H9 (cell line): ENCODE results near the gene AHI1. TPM values are rescaled to one million over a fixed set of nuclear protein-coding genes. Genes with fewer than 3 reads are reported as not detected.

Experiments used
- DNase-seq: peaks from one replicate; pipeline ENCODE4 v3.0.0-alpha.2; 2017
- H2AFZ ChIP-seq: one replicate; pipeline ENCODE4 v1.6.1; 2013; ENCODE audit warnings: mild to moderate bottlenecking, low read length, control low read depth, moderate library complexity
- H2AK5ac ChIP-seq: 2 replicates; pipeline ENCODE4 v1.6.1; 2013; ENCODE audit warnings: low read length, control low read depth, mixed read lengths; ENCODE audit not compliant: insufficient read length
- H2BK120ac ChIP-seq: one replicate; pipeline ENCODE4 v1.6.1; 2013; ENCODE audit warnings: low read depth, mild to moderate bottlenecking, low read length, control low read depth, inconsistent platforms; ENCODE audit not compliant: poor library complexity, severe bottlenecking
- H2BK12ac ChIP-seq: 2 replicates; pipeline ENCODE4 v1.6.1; 2013; ENCODE audit warnings: low read length, control low read depth, mixed read lengths, low read depth; ENCODE audit not compliant: insufficient read length
- H2BK15ac ChIP-seq: 2 replicates; pipeline ENCODE4 v1.6.1; 2013; ENCODE audit warnings: low read depth, low read length, control low read depth
- H2BK20ac ChIP-seq: one replicate; pipeline ENCODE4 v1.6.1; 2013; ENCODE audit warnings: low read depth, mild to moderate bottlenecking, low read length, control low read depth, inconsistent platforms; ENCODE audit not compliant: poor library complexity, severe bottlenecking
- H2BK5ac ChIP-seq: 2 replicates; pipeline ENCODE4 v1.6.1; 2013; ENCODE audit warnings: low read length, control low read depth, mixed read lengths; ENCODE audit not compliant: insufficient read length
- H3K14ac ChIP-seq: 2 replicates; pipeline ENCODE4 v1.6.1; 2013; ENCODE audit warnings: low read length, control low read depth; ENCODE audit not compliant: insufficient read depth
- H3K18ac ChIP-seq: 2 replicates; pipeline ENCODE4 v1.6.1; 2013; ENCODE audit warnings: low read depth, mild to moderate bottlenecking, mixed read lengths, low read length, control low read depth; ENCODE audit not compliant: insufficient read length
- H3K23ac ChIP-seq: 2 replicates; pipeline ENCODE4 v1.6.1; 2013; ENCODE audit warnings: low read length, control low read depth, mixed read lengths, low read depth; ENCODE audit not compliant: insufficient read length
- H3K23me2 ChIP-seq: 2 replicates; pipeline ENCODE4 v1.6.1; 2013; ENCODE audit warnings: low read depth, mild to moderate bottlenecking, mixed read lengths, low read length, control low read depth; ENCODE audit not compliant: insufficient read length, poor library complexity, severe bottlenecking
- H3K27ac ChIP-seq: 2 replicates; pipeline ENCODE4 v1.5.1; 2013; ENCODE audit warnings: low read length, control low read depth, mixed read lengths, low read depth; ENCODE audit not compliant: insufficient read length
- H3K27me3 ChIP-seq: 2 replicates; pipeline ENCODE4 v1.6.1; 2013; ENCODE audit warnings: low read length, control low read depth, inconsistent platforms; ENCODE audit not compliant: insufficient read depth
- H3K4ac ChIP-seq: 2 replicates; pipeline ENCODE4 v1.6.1; 2013; ENCODE audit warnings: low read depth, mild to moderate bottlenecking, control low read depth, inconsistent platforms, low read length, moderate library complexity
- H3K4me1 ChIP-seq: 2 replicates; pipeline ENCODE4 v1.6.1; 2013; ENCODE audit warnings: low read length, control low read depth, inconsistent platforms; ENCODE audit not compliant: insufficient read depth
- H3K4me2 ChIP-seq: 2 replicates; pipeline ENCODE4 v1.6.1; 2013; ENCODE audit warnings: low read length, control low read depth, mixed read lengths; ENCODE audit not compliant: insufficient read length, insufficient read depth
- H3K56ac ChIP-seq: 2 replicates; pipeline ENCODE4 v1.6.1; 2013; ENCODE audit warnings: low read depth, mild to moderate bottlenecking, mixed read lengths, low read length, control low read depth; ENCODE audit not compliant: insufficient read length
- H3K79me1 ChIP-seq: 2 replicates; pipeline ENCODE4 v1.6.1; 2013; ENCODE audit warnings: low read depth, mild to moderate bottlenecking, moderate library complexity, low read length, control low read depth, inconsistent platforms; ENCODE audit not compliant: insufficient read depth, poor library complexity, severe bottlenecking
- H3K79me2 ChIP-seq: 2 replicates; pipeline ENCODE4 v1.6.1; 2013; ENCODE audit warnings: low read length, control low read depth, inconsistent platforms; ENCODE audit not compliant: insufficient read depth
- H3K9ac ChIP-seq: 2 replicates; pipeline ENCODE4 v1.6.1; 2013; ENCODE audit warnings: low read length, control low read depth, mixed read lengths; ENCODE audit not compliant: insufficient read length; ENCODE audit errors: extremely low read depth
- H3K9me3 ChIP-seq: one replicate; pipeline ENCODE4 v1.6.1; 2013; ENCODE audit warnings: low read depth, low read length, inconsistent platforms; ENCODE audit not compliant: control insufficient read depth
- H3T11ph ChIP-seq: one replicate; pipeline ENCODE4 v1.6.1; 2013; ENCODE audit warnings: mild to moderate bottlenecking, low read length, control low read depth, inconsistent platforms
- H4K20me1 ChIP-seq: one replicate; pipeline ENCODE4 v1.6.1; 2013; ENCODE audit not compliant: control insufficient read depth, insufficient read length, insufficient read depth
- H4K5ac ChIP-seq: 2 replicates; pipeline ENCODE4 v1.6.1; 2013; ENCODE audit warnings: low read depth, mild to moderate bottlenecking, mixed read lengths, low read length, control low read depth; ENCODE audit not compliant: insufficient read length
- H4K8ac ChIP-seq: replicated peaks from 2 replicates; pipeline ENCODE4 v1.6.1; 2013; ENCODE audit warnings: low read length, control low read depth, mixed read lengths, low read depth; ENCODE audit not compliant: insufficient read length
- H4K91ac ChIP-seq: 2 replicates; pipeline ENCODE4 v1.6.1; 2013; ENCODE audit warnings: low read depth, mild to moderate bottlenecking, moderate library complexity, mixed read lengths, low read length, control low read depth; ENCODE audit not compliant: insufficient read length
- H3K27ac Mint-ChIP-seq, 3 experiments: 2 replicates in 2 of 3; 3 replicates in 1 of 3; pipeline ENCODE4 v1.8.0; 2020 to 2021; ENCODE audit warnings: mixed read lengths in 3 of 3, mild to moderate bottlenecking in 1 of 3, moderate library complexity in 1 of 3
- H3K27me3 Mint-ChIP-seq: 2 replicates; pipeline ENCODE4 v1.8.0; 2021; ENCODE audit warnings: low read depth, mild to moderate bottlenecking, moderate library complexity, mixed read lengths
- H3K36me3 Mint-ChIP-seq, 3 experiments: 2 replicates in 2 of 3; 3 replicates in 1 of 3; pipeline ENCODE4 v1.8.0; 2020 to 2021; ENCODE audit warnings: low read depth in 3 of 3, mixed read lengths in 3 of 3; ENCODE audit not compliant: insufficient read depth in 1 of 3
- H3K4me1 Mint-ChIP-seq, 2 experiments: 2 replicates each; pipeline ENCODE4 v1.8.0; 2020; ENCODE audit warnings: mixed read lengths in 2 of 2
- H3K4me3 Mint-ChIP-seq, 2 experiments: 2 replicates in 1 of 2; 3 replicates in 1 of 2; pipeline ENCODE4 v1.8.0; 2020 to 2021; ENCODE audit warnings: mild to moderate bottlenecking in 2 of 2, mixed read lengths in 2 of 2, moderate library complexity in 1 of 2
- H3K9me3 Mint-ChIP-seq, 2 experiments: 2 replicates in 1 of 2; 3 replicates in 1 of 2; pipeline ENCODE4 v1.8.0; 2020; ENCODE audit warnings: mild to moderate bottlenecking in 2 of 2, mixed read lengths in 2 of 2, moderate library complexity in 1 of 2
- CTCF ChIP-seq: fragments of 200-600 bp; sonication (generic); conservative IDR thresholded peaks from 3 replicates; pipeline ENCODE4 v1.8.0; 2021; ENCODE audit warnings: antibody characterized with exemption, mild to moderate bottlenecking
- WGBS: extraction: QIAGEN DNeasy Blood & Tissue Kit; methylation state at CpG from one replicate; pipeline ENCODE4 v1.1.7; 2013; ENCODE audit warnings: missing lambda C conversion rate, low lambda C conversion rate, mixed read lengths; ENCODE audit not compliant: insufficient read length; ENCODE audit errors: extremely low coverage; 5-methylcytosine and 5-hydroxymethylcytosine counted together
- total RNA-seq: library from RNA; stranded (reverse); gene quantifications from 2 replicates; pipeline ENCODE4 v1.2.1, GENCODE V29; 2021

Gene AHI1
- total RNA-seq, 1 experiment from 2014 or later = 9.9 TPM

DNA sequence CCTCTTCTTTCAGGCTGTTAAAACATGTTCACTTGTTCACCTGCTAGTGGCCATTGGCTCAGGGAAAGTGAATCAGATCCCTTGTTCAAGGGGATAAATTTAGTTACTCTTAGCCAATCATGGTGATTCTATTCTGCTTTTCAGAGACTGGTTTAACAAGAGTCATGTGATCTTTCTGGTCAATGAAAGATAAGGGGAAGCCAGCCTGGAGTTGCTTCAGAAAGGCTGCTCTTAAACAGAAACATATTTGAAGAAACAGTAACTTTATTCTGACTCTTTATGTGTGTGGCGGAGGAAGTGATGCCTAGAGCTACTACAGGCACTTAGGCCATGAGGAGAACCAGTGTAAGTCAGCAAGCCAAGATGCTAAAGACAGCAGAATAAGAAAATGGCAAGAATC, 28.1 kb upstream of the AHI1 start:
- Histone ChIP-seq H3T11ph (no peak overlapping the region), H3K79me1 (no peaks in the 10 kb centered on the region), H3K4me2 (no peak overlapping the region), H2BK12ac (no peak overlapping the region), H3K9ac (no peak overlapping the region), H3K4ac (no peak overlapping the region), H3K23me2 (no peaks in the 10 kb centered on the region), H3K18ac (no peak overlapping the region), H3K27ac (no peak overlapping the region), H2AFZ (no peak overlapping the region), H3K14ac (no peak overlapping the region), H2AK5ac (no peak overlapping the region), H3K79me2 (no peaks in the 10 kb centered on the region), H2BK20ac (no peak overlapping the region), H4K5ac (no peak overlapping the region), H3K56ac (no peak overlapping the region), H3K27me3 (no peaks in the 10 kb centered on the region), H4K20me1 (no peaks in the 10 kb centered on the region), H2BK5ac (no peak overlapping the region), H2BK120ac (no peak overlapping the region), H3K23ac (no peak overlapping the region), H3K9me3 (no peaks in the 10 kb centered on the region), H2BK15ac (no peak overlapping the region), H4K8ac (no peak overlapping the region), H3K4me1 (no peaks in the 10 kb centered on the region), H4K91ac (no peak overlapping the region)
- Mint-ChIP-seq H3K27ac (no peak overlapping the region; a peak in 2 of 7 replicates), H3K27me3 (no peaks in the 10 kb centered on the region), H3K36me3 (no peaks in the 10 kb centered on the region), H3K4me3 (no peak overlapping the region), H3K4me1 (no peaks in the 10 kb centered on the region), H3K9me3 (no peaks in the 10 kb centered on the region)
- no peak for TF ChIP-seq CTCF
- DNase-seq = no peak
- no CpG with 5 or more reads among the region's 1 CpG for WGBS
